Gastrocnemius medialis (tissue), 4 donors: ENCODE measurements around the gene NDUFB10.

ENCODE experiments used
- POLR2A ChIP-seq, 2 donors: fragments of 450-650 bp; IDR thresholded peaks; one replicate each; pipeline ENCODE4 v1.6.1; 2017; ENCODE audit warnings: antibody characterized with exemption in 2 of 2, mild to moderate bottlenecking in 2 of 2, moderate library complexity in 2 of 2
- TF ChIP-seq, protein P1 (sequence below), 5 experiments: fragments of 450-650 bp in 3 of 5; fragments of 200-600 bp in 2 of 5; sonication (generic) in 2 of 5; IDR thresholded peaks in 4 of 5; conservative IDR thresholded peaks in 1 of 5; 1 replicate in 4 of 5; 2 replicates in 1 of 5; pipeline ENCODE4 v1.5.1; 2016 to 2019; ENCODE audit warnings: antibody characterized with exemption in 5 of 5, mild to moderate bottlenecking in 3 of 5, moderate library complexity in 3 of 5

DNA sequence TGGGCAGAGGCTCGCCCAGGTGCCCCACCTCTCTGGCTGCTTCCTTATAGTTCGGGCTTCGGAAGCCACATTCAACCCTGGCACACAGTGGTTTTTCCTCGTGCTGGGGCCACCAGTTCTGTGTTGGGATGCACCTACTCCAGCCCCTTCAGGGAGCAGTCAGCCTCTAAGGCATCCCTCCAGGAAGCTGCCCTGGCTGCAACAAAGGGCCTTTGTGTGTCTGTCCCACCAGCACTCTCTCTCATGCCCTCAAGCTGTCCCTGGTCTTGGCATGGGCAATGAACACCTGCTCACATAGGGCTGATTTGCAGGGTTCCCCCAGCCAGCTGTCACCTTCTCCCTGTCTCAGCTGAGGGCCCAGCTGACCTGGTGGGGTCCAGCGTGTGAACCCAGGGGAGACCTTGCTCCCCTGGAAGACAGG is 22.7 kb downstream of the NDUFB10 start:
- TF ChIP-seq POLR2A (IDR thresholded peaks at IDR 0.05) = no peak
- TF ChIP-seq, protein P1, sequence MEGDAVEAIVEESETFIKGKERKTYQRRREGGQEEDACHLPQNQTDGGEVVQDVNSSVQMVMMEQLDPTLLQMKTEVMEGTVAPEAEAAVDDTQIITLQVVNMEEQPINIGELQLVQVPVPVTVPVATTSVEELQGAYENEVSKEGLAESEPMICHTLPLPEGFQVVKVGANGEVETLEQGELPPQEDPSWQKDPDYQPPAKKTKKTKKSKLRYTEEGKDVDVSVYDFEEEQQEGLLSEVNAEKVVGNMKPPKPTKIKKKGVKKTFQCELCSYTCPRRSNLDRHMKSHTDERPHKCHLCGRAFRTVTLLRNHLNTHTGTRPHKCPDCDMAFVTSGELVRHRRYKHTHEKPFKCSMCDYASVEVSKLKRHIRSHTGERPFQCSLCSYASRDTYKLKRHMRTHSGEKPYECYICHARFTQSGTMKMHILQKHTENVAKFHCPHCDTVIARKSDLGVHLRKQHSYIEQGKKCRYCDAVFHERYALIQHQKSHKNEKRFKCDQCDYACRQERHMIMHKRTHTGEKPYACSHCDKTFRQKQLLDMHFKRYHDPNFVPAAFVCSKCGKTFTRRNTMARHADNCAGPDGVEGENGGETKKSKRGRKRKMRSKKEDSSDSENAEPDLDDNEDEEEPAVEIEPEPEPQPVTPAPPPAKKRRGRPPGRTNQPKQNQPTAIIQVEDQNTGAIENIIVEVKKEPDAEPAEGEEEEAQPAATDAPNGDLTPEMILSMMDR (IDR thresholded peaks at IDR 0.05 in 4 of 5, conservative IDR thresholded peaks at IDR 0.05 in 1 of 5) = no peak
